Measurements from ENCODE around the gene NET1. TPM values are rescaled to one million over a fixed set of nuclear protein-coding genes. Genes with fewer than 3 reads are reported as not detected.
"Not testable (repeated sequence)": the region's sequence is repeated elsewhere in the genome, so short reads cannot be mapped to it uniquely, and the experiment has no call there.

The NET1 gene
- total RNA-seq, 1 donor from 2014 or later: 70.2 TPM

DNA sequence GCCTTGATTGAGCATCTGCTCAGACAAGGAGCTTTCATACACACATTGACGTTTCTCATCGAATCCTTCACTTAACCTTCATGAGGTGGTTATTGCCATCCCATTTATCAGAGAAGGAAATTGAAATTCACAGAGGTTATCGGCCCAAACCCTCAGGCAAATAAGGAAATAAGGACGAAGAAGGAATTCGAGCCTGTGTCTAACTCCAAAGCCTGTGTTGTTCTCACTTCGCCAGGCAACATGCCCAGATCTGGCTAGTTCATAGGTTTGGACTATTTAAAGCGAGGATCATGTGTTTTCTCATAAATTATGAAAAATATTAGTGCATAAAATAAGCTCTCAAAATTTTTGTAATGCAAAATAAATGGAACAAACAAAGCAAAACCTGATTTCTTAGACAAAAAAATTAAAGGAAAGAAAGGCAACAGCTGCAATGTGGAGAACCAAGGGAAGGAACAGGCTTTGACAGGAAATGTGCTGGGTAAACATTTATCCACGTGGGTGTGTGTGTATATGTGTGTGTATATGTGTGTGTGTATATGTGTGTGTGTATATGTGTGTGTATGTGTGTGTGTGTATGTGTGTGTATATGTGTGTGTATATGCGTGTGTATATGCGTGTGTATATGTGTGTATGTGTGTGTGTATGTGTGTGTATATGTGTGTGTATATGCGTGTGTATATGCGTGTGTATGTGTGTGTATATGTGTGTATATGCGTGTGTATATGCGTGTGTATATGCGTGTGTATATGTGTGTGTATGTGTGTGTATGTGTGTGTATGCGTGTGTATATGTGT lies 42.8 kb upstream of the NET1 start:
- Mint-ChIP-seq H3K4me3 (no peak overlapping the region), H3K27ac (ENCODE audit: unreplicated experiment) (no peak overlapping the region), H3K27me3 (ENCODE audit: low read depth) (peaks cover 20% of the 10 kb centered on the region), H3K36me3 (ENCODE audit: low read depth) (peaks cover 7% of the 10 kb centered on the region), H3K4me1 (peaks cover 4% of the 10 kb centered on the region), H3K9me3 (peaks cover 17% of the 10 kb centered on the region)
- TF ChIP-seq, protein P1, sequence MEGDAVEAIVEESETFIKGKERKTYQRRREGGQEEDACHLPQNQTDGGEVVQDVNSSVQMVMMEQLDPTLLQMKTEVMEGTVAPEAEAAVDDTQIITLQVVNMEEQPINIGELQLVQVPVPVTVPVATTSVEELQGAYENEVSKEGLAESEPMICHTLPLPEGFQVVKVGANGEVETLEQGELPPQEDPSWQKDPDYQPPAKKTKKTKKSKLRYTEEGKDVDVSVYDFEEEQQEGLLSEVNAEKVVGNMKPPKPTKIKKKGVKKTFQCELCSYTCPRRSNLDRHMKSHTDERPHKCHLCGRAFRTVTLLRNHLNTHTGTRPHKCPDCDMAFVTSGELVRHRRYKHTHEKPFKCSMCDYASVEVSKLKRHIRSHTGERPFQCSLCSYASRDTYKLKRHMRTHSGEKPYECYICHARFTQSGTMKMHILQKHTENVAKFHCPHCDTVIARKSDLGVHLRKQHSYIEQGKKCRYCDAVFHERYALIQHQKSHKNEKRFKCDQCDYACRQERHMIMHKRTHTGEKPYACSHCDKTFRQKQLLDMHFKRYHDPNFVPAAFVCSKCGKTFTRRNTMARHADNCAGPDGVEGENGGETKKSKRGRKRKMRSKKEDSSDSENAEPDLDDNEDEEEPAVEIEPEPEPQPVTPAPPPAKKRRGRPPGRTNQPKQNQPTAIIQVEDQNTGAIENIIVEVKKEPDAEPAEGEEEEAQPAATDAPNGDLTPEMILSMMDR (conservative IDR thresholded peaks at IDR 0.05): no peak
- DNase-seq (ENCODE audit: low read depth, low spot score): no peak

DNA sequence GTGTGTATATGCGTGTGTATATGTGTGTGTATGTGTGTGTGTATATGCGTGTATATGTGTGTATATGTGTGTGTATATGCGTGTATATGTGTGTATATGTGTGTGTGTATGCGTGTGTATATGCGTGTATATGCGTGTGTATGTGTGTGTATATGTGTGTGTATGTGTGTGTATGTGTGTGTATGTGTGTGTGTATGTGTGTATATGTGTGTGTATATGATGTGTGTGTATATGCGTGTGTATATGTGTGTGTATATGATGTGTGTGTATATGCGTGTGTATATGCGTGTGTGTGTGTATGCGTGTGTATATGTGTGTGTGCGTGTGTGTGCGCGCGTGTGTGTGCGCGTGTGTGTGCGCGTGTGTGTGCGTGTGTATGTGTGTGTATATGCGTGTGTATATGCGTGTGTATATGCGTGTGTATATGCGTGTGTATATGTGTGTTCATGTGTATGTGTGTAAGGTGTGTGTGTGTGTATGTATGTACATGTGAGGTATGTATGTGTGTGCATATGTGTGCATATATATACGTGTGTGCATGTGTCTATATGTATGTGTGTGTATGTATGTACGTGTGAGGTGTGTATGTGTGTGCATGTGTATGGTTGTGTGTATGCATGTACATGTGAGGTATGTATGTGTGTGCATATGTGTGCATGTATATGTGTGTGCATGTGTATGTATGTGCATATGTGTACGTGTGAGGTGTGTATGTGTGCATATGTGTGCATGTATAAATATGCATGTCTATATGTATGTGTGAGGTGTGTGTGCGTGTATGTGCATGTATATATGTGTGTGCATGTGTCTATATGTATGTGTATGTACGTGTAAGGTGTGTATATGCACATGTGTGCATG lies 41.6 kb upstream of the NET1 start:
- Mint-ChIP-seq H3K4me1 (peaks cover 4% of the 10 kb centered on the region), H3K9me3 (peaks cover 17% of the 10 kb centered on the region), H3K4me3 (no peak overlapping the region), H3K27me3 (ENCODE audit: low read depth) (peaks cover 19% of the 10 kb centered on the region), H3K36me3 (ENCODE audit: low read depth) (peaks cover 7% of the 10 kb centered on the region), H3K27ac (ENCODE audit: unreplicated experiment) (no peak overlapping the region)
- no peak for DNase-seq (ENCODE audit: low read depth, low spot score)
- TF ChIP-seq, protein P1 (conservative IDR thresholded peaks at IDR 0.05): no peak

- TF ChIP-seq, protein P1 (conservative IDR thresholded peaks at IDR 0.05): no peak
- H3K27ac Mint-ChIP-seq (ENCODE audit: unreplicated experiment): no peak overlapping the region
- H3K27me3 Mint-ChIP-seq (ENCODE audit: low read depth): no peaks in the 10 kb centered on the region
- no peak for DNase-seq (ENCODE audit: low read depth, low spot score)
- H3K4me3 Mint-ChIP-seq: no peak overlapping the region
- H3K4me1 Mint-ChIP-seq: peaks cover 4% of the 10 kb centered on the region
- H3K9me3 Mint-ChIP-seq: peaks cover 17% of the 10 kb centered on the region
- peaks cover 7% of the 10 kb centered on the region for H3K36me3 Mint-ChIP-seq (ENCODE audit: low read depth)
Observed at GRCh38 chr10:5373307-5373706, 39.0 kb upstream of the NET1 start.

GRCh38 chr10:5373891-5374611 lies 38.3 kb upstream of the NET1 start:
- peaks cover 7% of the 10 kb centered on the region for H3K36me3 Mint-ChIP-seq (ENCODE audit: low read depth)
- peaks cover 17% of the 10 kb centered on the region for H3K9me3 Mint-ChIP-seq
- no peak overlapping the region for H3K27ac Mint-ChIP-seq (ENCODE audit: unreplicated experiment)
- TF ChIP-seq, protein P1 (conservative IDR thresholded peaks at IDR 0.05): no peak
- no peaks in the 10 kb centered on the region for H3K27me3 Mint-ChIP-seq (ENCODE audit: low read depth)
- H3K4me3 Mint-ChIP-seq: no peak overlapping the region
- no peak for DNase-seq (ENCODE audit: low read depth, low spot score)
- peaks cover 4% of the 10 kb centered on the region for H3K4me1 Mint-ChIP-seq

GRCh38 chr10:5376450-5376849 lies 35.9 kb upstream of the NET1 start:
- TF ChIP-seq, protein P1 (conservative IDR thresholded peaks at IDR 0.05): no peak
- H3K4me3 Mint-ChIP-seq: no peak overlapping the region
- peaks cover 4% of the 10 kb centered on the region for H3K4me1 Mint-ChIP-seq
- H3K27ac Mint-ChIP-seq (ENCODE audit: unreplicated experiment): no peak overlapping the region
- peaks cover 7% of the 10 kb centered on the region for H3K9me3 Mint-ChIP-seq
- H3K27me3 Mint-ChIP-seq (ENCODE audit: low read depth): no peaks in the 10 kb centered on the region
- DNase-seq (ENCODE audit: low read depth, low spot score): no peak
- H3K36me3 Mint-ChIP-seq (ENCODE audit: low read depth): no peaks in the 10 kb centered on the region

DNA sequence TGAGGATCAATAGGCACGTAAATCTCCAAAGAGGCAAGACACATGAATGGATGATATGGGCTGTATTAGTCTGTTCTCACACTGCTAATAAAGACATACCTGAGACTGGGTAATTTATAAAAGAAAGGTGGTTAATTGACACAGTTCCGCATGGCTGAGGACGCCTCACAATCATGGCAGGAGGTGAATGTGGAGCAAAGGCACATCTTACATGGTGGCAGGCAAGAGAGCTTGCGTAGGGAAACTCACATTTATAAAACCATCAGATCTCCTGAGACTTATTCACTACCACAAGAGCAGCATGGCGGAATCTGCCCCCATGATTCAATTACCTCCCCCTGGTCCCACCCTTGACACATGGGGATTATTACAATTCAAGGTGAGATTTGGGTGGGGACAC lies 33.2 kb upstream of the NET1 start:
- H3K9me3 Mint-ChIP-seq; H3K27me3 Mint-ChIP-seq (ENCODE audit: low read depth); H3K4me3 Mint-ChIP-seq; H3K4me1 Mint-ChIP-seq; H3K36me3 Mint-ChIP-seq (ENCODE audit: low read depth); H3K27ac Mint-ChIP-seq (ENCODE audit: unreplicated experiment); DNase-seq (ENCODE audit: low read depth, low spot score): not testable (repeated sequence)

DNA sequence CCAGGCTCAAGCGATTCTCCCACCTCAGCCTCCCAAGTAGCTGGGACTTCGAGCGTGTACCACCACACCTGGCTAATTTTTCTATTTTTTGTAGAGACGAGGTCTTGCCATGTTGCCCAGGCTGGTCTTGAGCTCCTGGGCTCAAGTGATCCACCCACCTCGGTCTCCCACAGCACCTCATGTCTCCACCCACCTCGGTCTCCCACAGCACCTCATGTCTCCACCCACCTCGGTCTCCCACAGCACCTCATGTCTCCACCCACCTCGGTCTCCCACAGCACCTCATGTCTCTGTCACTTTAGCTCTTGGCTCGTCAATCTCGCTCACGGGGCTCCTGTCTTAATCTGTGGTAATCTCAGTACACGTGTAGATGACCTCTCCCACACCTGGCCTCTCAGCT lies 32.0 kb upstream of the NET1 start:
- not testable (repeated sequence) for H3K27ac Mint-ChIP-seq (ENCODE audit: unreplicated experiment); DNase-seq (ENCODE audit: low read depth, low spot score); H3K4me1 Mint-ChIP-seq; H3K9me3 Mint-ChIP-seq; H3K27me3 Mint-ChIP-seq (ENCODE audit: low read depth); H3K36me3 Mint-ChIP-seq (ENCODE audit: low read depth); H3K4me3 Mint-ChIP-seq

Data from neural crest cell (in vitro differentiated cells).